Brain microvascular endothelial cell (primary cell): ENCODE measurements around the gene ARID1A.

Experiments used
- DNase-seq: peaks from one replicate; pipeline ENCODE4 v3.0.0-alpha.2; 2020
- H3K27ac ChIP-seq: fragments of 250-450 bp; sonication (Bioruptor Pico); 2 replicates; pipeline ENCODE4 v1.5.1; 2020; ENCODE audit warnings: mild to moderate bottlenecking, moderate library complexity
- H3K27me3 ChIP-seq: fragments of 250-450 bp; sonication (Bioruptor Pico); replicated peaks from 2 replicates; pipeline ENCODE4 v1.5.1; 2020; ENCODE audit warnings: mild to moderate bottlenecking
- H3K36me3 ChIP-seq: fragments of 250-450 bp; sonication (Bioruptor Pico); replicated peaks from 2 replicates; pipeline ENCODE4 v1.5.1; 2020; ENCODE audit warnings: mild to moderate bottlenecking
- H3K4me3 ChIP-seq: 2 replicates; pipeline ENCODE4 v1.5.1; 2011; ENCODE audit warnings: low read depth, mild to moderate bottlenecking, control low read depth, low read length, moderate library complexity
- in situ Hi-C: cut with HindIII; loops from 2 replicates; pipeline ENCODE4 v1.10.0; 2017; ENCODE audit warnings: low sequenced_read_pairs, low pct_ligation_motif_present
- TF ChIP-seq, protein P1 (sequence below): IDR thresholded peaks from 2 replicates; pipeline ENCODE4 v1.5.1; 2011; ENCODE audit warnings: low read depth, mild to moderate bottlenecking, moderate library complexity, low read length, control low read depth, inconsistent platforms; ENCODE audit errors: missing control alignments

The ARID1A gene

DNA sequence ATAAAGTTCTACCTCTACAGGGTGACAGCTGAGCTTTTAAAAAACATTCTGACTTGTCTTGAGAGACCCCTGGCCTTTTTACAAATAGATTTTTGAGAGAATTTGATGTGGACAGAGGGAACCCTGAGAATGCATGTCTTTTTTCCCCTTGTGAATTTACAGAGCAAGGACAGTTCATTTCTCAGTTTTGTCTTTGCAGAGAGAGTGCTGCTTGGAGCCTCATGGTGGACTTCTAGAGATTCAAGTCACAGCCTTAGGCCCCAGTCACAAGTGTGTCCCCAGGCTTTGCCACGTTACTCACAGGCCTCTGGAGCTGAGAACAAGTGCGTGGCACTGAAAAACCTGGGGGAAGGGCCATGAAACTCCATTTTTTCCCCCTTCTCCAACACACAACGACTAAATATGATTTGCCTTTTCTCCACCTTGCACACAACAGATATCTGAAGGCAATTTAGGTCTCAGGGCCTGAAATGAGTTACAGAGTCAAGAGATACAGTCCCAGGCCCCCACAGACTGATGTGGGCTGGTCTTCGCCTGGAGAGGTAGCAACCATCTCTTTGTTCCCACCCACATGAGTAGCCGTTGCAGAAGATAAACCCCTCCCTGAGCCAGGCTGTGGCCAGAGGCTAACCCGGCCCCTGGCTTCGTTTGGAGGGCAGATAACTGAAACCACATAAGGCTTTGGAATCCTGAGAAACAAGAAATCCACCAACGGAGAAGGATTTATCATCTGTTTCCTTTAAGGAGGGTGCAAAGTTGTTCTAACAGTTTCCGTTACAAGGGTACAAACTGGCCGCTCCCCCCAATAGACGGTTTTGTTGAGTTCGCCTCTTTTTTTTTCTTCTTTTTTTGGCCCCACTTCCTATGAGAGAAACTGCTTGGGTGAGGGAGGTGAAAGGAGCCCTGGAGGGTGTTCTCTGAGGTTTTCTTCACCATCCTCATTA lies 90.9 kb downstream of the ARID1A start:
- TF ChIP-seq, protein P1, sequence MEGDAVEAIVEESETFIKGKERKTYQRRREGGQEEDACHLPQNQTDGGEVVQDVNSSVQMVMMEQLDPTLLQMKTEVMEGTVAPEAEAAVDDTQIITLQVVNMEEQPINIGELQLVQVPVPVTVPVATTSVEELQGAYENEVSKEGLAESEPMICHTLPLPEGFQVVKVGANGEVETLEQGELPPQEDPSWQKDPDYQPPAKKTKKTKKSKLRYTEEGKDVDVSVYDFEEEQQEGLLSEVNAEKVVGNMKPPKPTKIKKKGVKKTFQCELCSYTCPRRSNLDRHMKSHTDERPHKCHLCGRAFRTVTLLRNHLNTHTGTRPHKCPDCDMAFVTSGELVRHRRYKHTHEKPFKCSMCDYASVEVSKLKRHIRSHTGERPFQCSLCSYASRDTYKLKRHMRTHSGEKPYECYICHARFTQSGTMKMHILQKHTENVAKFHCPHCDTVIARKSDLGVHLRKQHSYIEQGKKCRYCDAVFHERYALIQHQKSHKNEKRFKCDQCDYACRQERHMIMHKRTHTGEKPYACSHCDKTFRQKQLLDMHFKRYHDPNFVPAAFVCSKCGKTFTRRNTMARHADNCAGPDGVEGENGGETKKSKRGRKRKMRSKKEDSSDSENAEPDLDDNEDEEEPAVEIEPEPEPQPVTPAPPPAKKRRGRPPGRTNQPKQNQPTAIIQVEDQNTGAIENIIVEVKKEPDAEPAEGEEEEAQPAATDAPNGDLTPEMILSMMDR: no peak
- in situ Hi-C loops: no loop called here
- H3K4me3 ChIP-seq: peak overlapping the region; percentile 75
- peak overlapping the region; percentile 96 for H3K27ac ChIP-seq
- peaks cover 5% of the 10 kb centered on the region for H3K36me3 ChIP-seq
- peak; percentile 82 for DNase-seq
- H3K27me3 ChIP-seq: no peaks in the 10 kb centered on the region

DNA sequence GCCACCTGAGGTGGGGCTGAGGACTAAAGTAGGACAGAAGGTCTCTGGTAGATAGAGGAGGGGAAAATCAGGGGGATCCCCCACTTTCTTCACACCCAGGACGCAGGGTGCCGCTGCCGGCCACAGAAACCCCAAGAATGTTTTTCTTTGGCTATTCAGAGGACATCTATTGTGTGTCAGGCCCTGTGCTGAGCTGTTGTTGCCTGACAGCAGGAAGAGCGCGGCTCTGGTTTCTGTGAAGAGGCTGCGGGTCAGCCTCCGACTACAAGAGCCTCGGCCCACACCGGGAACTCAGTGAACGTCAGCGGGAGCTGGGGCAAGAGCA lies 91.5 kb downstream of the ARID1A start:
- TF ChIP-seq, protein P1: no peak
- DNase-seq: peak; percentile 74
- in situ Hi-C loops: no loop called here
- peaks cover 5% of the 10 kb centered on the region for H3K36me3 ChIP-seq
- peak overlapping the region; percentile 75 for H3K4me3 ChIP-seq
- no peaks in the 10 kb centered on the region for H3K27me3 ChIP-seq
- peak overlapping the region; percentile 96 for H3K27ac ChIP-seq

DNA sequence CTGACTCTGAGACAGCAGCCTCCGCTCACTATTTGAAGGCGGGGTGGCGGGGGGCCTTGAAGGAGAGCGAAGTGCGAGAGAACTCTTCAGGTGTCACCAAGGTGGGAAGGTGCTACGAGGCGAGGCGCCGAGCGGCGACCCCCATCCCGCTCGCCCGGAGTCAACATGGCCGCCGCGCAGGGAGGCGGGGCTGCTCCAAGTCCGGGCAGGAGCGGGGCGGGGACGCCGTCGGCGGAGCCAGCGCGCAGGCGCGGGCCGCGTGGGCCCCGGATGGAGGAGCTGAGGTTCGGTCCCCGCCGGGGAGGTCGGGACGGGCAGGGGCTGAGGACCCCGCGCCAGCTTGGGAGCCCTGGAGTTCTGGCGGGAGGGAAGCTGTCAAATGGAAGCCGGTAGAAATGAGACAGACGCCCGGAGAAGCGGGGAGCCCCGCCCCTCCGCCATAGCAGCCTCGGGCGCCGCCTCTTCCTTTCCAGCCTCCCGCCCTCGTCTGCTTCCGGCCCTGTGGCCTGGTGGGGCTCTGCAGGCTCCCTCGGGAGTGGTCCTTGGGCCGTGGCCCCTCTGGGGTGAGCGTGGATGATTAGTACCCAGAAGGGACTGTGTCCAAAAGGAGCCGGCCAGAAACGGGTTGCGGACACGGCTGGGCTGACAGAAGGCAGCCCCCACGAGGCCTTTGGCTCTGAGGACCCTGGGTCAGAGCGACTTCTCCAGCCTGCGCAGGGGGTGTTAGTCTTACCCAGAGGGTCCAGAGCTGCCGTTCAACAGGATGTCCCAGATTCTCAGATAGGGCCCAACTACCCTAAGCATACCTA lies 92.1 kb downstream of the ARID1A start, which contains the start of gene PIGV:
Gene PIGV (plus strand): TSS at position 245 of the 809 bp plus-strand sequence. CDS start 2,866 bp downstream, outside the sequence.
- TF ChIP-seq, protein P1: peak; percentile 35
- Histone ChIP-seq H3K36me3 (peaks cover 2% of the 10 kb centered on the region), H3K27ac (peak within 1 kb of the TSS; percentile 96), H3K4me3 (peak within 1 kb of the TSS; percentile 75), H3K27me3 (no peaks in the 10 kb centered on the region)
- peak; percentile 59 for DNase-seq
- in situ Hi-C loops: no loop called here

DNA sequence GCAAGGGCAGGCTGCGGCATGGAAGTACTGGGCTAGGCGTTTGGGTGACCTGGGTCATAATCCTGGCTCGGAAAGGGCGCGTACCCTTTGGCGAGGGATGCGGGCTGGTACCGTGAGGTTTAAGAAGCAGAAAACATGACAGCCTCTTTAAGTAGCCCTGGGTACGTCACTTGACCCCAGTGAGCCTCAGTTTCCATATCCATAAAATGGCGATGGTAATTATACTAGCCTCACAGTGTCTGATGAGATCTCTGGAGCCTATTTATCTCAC lies 92.6 kb downstream of the ARID1A start:
- Histone ChIP-seq H3K4me3 (peak overlapping the region; percentile 75), H3K36me3 (no peaks in the 10 kb centered on the region), H3K27me3 (no peaks in the 10 kb centered on the region), H3K27ac (peak overlapping the region; percentile 96)
- DNase-seq: no peak
- TF ChIP-seq, protein P1: no peak
- in situ Hi-C loops: no loop called here

DNA sequence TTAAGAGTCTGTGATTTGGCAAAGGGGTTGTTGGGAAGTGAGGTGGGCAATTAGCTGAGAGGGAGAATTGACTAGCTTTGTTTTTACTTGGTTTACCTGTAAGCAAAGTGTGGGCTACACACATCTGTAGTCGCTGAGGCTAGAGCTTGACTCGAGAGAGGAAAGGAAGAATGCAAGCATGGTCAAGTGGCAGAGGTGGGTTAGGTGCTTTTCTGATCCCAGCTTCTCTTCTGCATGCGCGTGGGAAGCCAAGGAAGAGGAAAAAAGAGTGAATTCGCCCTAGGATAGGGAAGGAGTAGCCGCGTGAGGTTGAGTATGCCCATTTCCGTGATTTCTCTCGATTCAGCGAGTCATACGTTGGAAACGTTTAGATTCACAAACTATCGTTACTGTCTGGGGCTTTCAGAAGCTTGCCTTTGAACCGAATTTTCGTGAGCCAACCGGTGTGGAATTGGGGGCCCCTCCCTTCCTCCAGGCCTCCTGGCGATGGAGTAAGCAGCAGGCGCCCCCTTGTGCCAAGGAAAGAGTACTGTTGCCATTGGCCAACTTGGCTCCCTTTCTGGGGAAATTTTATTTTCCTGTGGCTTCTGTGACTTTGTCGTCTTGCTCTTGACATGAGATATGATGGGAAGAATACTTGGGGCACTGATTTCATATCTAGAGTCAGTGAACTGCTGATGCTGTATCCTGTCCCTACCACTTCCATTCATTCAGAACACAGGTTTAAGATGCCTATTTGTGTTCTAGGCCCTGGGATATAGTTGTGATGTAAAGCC lies 93.2 kb downstream of the ARID1A start:
- in situ Hi-C loops: no loop called here
- peaks cover under 1% of the 10 kb centered on the region for H3K36me3 ChIP-seq
- peak; percentile 74 for DNase-seq

More for the DNA sequence above, 93.2 kb downstream of the ARID1A start:
- H3K27ac ChIP-seq: peak overlapping the region; percentile 96
- H3K4me3 ChIP-seq: peak overlapping the region; percentile 75
- H3K27me3 ChIP-seq: no peaks in the 10 kb centered on the region
- TF ChIP-seq, protein P1: peak; percentile 95
